ENCODE measurements around the gene MGRN1. TPM values are rescaled to one million over a fixed set of nuclear protein-coding genes. Genes with fewer than 3 reads are reported as not detected.
A peak's percentile ranks its signal among the peaks of the same experiment; 100 is the strongest.

MGRN1 gene
- total and polyA plus RNA-seq, 2 of the 13 experiments (the other 11 are each of a cell fraction or from before 2014, with no cell fraction given) = 11.9 to 12.6 TPM

DNA sequence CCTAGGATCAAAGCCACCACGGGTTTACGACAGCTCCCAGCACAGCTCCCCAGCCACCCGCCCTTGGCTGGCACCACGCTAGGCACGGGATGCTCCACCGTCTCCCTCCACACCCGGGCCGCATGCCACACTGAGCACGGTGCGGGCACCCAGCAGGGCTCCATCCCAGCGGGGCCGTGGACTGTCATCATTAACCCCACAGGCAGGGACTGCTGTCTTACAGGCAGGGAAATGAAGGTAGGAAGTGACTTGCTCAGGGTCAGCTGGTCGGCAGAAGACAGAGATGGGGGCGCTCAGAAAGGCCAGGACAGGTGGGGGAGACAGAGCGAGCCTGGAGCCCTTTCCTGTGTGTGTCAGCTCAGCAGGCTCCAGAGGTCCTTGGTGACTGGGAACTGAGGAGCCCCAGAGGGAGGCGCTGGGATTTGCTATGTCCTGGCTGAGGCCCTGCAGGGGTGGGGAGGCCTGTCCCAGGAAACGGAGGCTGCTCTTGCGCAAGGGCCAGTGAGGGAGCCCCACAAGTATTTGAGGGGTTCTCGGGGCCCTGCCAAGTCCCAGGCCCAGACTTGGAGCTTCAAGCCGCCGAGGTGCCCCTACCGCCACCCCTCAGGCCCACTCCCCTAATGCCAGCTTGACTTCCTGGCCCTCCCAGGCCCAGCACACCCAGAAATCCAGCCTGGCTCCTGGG, 13.1 kb upstream of the MGRN1 start (continued):
- TF ChIP-seq, protein P1, sequence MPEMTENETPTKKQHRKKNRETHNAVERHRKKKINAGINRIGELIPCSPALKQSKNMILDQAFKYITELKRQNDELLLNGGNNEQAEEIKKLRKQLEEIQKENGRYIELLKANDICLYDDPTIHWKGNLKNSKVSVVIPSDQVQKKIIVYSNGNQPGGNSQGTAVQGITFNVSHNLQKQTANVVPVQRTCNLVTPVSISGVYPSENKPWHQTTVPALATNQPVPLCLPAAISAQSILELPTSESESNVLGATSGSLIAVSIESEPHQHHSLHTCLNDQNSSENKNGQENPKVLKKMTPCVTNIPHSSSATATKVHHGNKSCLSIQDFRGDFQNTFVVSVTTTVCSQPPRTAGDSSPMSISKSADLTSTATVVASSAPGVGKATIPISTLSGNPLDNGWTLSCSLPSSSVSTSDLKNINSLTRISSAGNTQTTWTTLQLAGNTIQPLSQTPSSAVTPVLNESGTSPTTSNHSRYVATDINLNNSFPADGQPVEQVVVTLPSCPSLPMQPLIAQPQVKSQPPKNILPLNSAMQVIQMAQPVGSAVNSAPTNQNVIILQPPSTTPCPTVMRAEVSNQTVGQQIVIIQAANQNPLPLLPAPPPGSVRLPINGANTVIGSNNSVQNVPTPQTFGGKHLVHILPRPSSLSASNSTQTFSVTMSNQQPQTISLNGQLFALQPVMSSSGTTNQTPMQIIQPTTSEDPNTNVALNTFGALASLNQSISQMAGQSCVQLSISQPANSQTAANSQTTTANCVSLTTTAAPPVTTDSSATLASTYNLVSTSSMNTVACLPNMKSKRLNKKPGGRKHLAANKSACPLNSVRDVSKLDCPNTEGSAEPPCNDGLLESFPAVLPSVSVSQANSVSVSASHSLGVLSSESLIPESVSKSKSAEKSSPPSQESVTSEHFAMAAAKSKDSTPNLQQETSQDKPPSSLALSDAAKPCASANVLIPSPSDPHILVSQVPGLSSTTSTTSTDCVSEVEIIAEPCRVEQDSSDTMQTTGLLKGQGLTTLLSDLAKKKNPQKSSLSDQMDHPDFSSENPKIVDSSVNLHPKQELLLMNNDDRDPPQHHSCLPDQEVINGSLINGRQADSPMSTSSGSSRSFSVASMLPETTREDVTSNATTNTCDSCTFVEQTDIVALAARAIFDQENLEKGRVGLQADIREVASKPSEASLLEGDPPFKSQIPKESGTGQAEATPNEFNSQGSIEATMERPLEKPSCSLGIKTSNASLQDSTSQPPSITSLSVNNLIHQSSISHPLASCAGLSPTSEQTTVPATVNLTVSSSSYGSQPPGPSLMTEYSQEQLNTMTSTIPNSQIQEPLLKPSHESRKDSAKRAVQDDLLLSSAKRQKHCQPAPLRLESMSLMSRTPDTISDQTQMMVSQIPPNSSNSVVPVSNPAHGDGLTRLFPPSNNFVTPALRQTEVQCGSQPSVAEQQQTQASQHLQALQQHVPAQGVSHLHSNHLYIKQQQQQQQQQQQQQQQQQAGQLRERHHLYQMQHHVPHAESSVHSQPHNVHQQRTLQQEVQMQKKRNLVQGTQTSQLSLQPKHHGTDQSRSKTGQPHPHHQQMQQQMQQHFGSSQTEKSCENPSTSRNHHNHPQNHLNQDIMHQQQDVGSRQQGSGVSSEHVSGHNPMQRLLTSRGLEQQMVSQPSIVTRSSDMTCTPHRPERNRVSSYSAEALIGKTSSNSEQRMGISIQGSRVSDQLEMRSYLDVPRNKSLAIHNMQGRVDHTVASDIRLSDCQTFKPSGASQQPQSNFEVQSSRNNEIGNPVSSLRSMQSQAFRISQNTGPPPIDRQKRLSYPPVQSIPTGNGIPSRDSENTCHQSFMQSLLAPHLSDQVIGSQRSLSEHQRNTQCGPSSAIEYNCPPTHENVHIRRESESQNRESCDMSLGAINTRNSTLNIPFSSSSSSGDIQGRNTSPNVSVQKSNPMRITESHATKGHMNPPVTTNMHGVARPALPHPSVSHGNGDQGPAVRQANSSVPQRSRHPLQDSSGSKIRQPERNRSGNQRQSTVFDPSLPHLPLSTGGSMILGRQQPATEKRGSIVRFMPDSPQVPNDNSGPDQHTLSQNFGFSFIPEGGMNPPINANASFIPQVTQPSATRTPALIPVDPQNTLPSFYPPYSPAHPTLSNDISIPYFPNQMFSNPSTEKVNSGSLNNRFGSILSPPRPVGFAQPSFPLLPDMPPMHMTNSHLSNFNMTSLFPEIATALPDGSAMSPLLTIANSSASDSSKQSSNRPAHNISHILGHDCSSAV (CRISPR knock-in tag; IDR thresholded peaks at IDR 0.05; ENCODE audit: borderline replicate concordance) = no peak
- TF ChIP-seq, protein P2, sequence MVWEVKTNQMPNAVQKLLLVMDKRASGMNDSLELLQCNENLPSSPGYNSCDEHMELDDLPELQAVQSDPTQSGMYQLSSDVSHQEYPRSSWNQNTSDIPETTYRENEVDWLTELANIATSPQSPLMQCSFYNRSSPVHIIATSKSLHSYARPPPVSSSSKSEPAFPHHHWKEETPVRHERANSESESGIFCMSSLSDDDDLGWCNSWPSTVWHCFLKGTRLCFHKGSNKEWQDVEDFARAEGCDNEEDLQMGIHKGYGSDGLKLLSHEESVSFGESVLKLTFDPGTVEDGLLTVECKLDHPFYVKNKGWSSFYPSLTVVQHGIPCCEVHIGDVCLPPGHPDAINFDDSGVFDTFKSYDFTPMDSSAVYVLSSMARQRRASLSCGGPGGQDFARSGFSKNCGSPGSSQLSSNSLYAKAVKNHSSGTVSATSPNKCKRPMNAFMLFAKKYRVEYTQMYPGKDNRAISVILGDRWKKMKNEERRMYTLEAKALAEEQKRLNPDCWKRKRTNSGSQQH (CRISPR knock-in tag; IDR thresholded peaks at IDR 0.05; ENCODE audit: low read depth) = no peak
- TF ChIP-seq ZC3H13 (CRISPR knock-in tag; IDR thresholded peaks at IDR 0.05) (peak; percentile 44; the same call in 1 of the 2 replicates), TAF1 (CRISPR knock-in tag; IDR thresholded peaks at IDR 0.05) (no peak), RBFOX2 (IDR thresholded peaks at IDR 0.05; ENCODE audit: low read depth, low read length) (peak; percentile 53), NR2F6 (IDR thresholded peaks at IDR 0.05) (no peak), NR2F6 (CRISPR knock-in tag; IDR thresholded peaks at IDR 0.05) (no peak), ZNF12 (CRISPR knock-in tag; IDR thresholded peaks at IDR 0.05) (no peak), HMG20A (CRISPR knock-in tag; IDR thresholded peaks at IDR 0.05; ENCODE audit: borderline replicate concordance) (no peak), NONO (IDR thresholded peaks at IDR 0.05) (no peak), NONO (CRISPR knock-in tag; conservative IDR thresholded peaks at IDR 0.05) (no peak), HOXA5 (CRISPR knock-in tag; IDR thresholded peaks at IDR 0.05) (no peak), AGO2 (optimal IDR thresholded peaks at IDR 0.05; ENCODE audit: low read depth, low read length) (peak; percentile 66), EZH2 (conservative IDR thresholded peaks at IDR 0.05; ENCODE audit: low read depth, low read length) (no peak), ZNF674 (CRISPR knock-in tag; IDR thresholded peaks at IDR 0.05; ENCODE audit: low read depth) (no peak), CEBPB (IDR thresholded peaks at IDR 0.05; ENCODE audit: borderline replicate concordance, low read depth, low read length) (peak; percentile 85)
- TF ChIP-seq, protein P3, sequence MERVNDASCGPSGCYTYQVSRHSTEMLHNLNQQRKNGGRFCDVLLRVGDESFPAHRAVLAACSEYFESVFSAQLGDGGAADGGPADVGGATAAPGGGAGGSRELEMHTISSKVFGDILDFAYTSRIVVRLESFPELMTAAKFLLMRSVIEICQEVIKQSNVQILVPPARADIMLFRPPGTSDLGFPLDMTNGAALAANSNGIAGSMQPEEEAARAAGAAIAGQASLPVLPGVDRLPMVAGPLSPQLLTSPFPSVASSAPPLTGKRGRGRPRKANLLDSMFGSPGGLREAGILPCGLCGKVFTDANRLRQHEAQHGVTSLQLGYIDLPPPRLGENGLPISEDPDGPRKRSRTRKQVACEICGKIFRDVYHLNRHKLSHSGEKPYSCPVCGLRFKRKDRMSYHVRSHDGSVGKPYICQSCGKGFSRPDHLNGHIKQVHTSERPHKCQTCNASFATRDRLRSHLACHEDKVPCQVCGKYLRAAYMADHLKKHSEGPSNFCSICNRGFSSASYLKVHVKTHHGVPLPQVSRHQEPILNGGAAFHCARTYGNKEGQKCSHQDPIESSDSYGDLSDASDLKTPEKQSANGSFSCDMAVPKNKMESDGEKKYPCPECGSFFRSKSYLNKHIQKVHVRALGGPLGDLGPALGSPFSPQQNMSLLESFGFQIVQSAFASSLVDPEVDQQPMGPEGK (CRISPR knock-in tag; IDR thresholded peaks at IDR 0.05) = 0 out of 2 replicates have a peak, but pooled peaks have one; percentile 26
- TF ChIP-seq, protein P4, sequence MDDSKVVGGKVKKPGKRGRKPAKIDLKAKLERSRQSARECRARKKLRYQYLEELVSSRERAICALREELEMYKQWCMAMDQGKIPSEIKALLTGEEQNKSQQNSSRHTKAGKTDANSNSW (CRISPR knock-in tag; IDR thresholded peaks at IDR 0.05; ENCODE audit: borderline replicate concordance) = no peak
- TF ChIP-seq, protein P5, sequence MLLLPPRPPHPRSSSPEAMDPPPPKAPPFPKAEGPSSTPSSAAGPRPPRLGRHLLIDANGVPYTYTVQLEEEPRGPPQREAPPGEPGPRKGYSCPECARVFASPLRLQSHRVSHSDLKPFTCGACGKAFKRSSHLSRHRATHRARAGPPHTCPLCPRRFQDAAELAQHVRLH (CRISPR knock-in tag; IDR thresholded peaks at IDR 0.05; ENCODE audit: borderline replicate concordance, low read depth) = no peak

Data from HepG2 (cell line).